Activated T-cell treated with anti-CD3 and anti-CD28 coated beads for 1 hour (primary cell): ENCODE data around the gene FBF1.

Experiments
- DNase-seq: peaks from one replicate; pipeline ENCODE4 v3.0.0-alpha.2; 2020; ENCODE audit warnings: low read depth

Gene FBF1

DNA sequence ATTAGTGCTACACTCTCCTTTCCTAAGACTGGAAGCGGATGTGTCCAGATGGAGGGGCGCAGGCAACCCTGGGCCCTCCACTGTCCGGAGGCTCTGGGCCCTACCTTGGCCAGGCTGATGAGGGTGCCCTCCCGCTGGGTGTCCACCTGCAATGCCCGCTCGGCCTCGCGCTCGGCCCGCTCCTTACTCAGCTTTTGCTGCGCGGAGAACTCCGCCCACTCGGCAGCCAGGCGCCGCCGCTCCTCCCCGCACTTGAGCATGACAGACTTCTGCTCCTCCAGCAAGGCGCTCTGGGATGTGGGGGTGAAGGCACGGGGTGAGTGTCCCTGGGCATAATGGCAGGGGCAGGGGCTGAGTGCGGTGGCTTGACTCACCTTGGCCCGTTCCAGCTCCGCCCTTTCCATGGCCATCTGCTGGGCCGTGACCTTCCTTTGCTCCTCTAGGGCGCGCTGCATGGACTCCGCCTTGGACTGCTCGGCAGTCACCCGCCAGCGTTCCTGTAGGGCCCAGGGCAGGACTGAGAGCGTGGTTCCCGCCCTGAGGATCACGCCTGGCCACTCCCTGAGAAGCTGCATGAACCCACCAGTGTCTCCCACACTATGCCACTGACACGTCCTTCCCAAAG lies 26.1 kb downstream of the FBF1 start:
- DNase-seq: no peak

DNA sequence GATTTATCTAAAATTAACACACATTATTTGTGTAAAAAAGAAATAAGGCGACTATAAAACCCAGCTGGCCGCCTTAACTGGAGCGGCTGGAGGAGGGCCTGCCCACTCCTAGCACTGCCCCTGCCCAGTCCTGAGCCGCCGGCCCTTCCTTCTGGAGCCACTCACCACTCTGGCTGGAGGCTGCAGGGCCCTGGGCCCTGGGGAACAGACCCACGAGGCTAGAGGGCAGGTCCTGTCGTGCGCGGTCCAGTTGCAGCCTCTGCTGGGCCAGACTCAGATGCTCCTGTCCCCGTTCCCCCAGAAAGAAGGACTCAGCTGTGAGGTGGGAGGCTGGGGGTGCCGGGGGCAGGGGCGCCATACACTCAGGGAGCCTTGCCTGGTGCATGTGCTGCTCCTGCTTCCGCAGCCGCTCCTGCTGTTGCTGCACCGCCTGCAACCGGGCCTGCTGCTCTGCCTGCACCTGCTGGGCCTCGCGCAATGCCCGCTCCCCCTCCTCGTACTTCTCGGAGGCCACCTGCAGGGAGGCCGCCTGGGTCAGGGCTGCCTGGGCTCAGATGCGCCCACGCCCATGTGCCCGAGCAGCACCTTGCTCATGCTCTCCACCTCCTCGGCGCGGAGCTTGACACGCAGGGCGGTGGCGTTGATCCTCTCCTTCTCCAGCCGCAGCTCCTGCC lies 27.2 kb downstream of the FBF1 start:
- DNase-seq: no peak

DNA sequence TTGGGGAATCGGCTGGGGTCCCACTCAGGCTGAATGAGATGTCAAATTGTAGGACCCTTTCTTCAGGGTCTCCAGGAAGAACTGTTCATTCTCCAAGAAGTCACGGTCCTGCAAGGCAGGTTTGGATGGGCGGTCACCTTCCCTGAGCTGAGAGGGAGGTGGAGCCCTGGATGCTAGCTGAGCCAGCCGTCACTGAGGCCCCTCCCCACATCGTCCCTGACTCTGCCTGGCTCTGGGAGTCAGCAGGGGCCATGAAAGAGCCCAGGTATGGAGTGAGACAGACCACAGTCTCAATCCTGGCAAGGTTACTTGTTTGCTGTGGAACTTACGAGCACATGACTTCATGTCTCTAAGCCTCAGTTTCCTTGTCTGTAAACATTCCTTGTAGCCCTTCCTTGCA lies 30.1 kb downstream of the FBF1 start:
- DNase-seq: no peak

DNA sequence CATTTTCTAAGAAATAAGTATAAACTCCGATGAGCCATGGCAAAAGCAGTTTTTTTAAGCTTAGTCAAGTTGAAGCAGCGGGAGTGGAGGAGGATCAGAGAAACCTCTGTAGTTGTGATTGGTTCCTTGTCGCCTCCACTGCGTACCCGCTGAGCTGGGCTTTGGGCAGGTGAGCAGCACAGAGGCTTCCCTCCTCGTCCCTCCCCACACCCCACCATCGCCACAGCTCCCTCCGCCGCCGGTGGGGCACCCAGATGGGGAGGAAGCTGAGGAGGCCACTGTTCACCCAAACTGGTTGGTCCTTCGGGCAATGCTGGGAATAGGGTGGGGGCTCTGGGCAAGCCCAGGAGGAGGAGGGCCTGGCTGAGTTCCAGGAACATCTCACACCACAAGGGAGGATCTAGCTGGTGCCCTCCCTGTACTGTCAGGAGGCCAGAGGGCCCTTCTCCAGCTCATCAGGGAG lies 31.0 kb downstream of the FBF1 start:
- no peak for DNase-seq

DNA sequence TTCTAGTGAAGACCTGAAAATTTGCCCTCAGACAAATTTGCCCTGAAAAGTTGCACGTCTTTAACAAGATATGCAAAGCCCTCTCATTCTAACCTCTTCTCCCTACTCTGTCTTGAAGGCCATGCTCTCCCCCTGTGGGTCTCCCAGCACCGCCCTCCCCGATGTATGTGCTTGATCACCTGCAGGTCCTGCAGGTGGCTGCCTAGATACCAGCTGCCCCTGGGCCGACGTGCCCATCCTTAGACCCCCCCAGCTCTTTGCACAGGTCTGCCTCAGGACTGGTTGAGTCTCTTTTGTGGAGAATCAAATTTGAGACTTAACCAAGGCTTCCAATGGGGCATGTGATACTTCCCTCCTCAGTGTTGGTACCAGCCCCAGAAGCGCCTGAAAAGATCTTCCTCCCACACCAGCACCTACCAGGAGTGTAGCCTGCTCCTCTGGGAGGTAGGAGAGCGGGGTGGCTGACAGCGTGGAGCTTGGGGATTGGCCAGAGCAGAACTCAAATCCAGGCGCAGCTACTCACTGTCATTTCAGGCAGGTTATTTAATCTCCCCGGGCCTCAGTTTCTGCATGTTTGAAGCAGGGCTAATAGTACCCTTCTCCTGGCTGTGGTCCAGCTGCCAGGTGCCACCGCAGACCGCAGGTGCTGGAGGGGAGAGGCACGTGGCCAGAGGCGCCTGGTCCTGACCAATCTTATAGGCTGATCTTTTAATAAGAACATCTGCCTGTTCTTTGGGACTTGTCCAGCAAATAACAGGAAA lies 31.6 kb downstream of the FBF1 start:
- DNase-seq: no peak

DNA sequence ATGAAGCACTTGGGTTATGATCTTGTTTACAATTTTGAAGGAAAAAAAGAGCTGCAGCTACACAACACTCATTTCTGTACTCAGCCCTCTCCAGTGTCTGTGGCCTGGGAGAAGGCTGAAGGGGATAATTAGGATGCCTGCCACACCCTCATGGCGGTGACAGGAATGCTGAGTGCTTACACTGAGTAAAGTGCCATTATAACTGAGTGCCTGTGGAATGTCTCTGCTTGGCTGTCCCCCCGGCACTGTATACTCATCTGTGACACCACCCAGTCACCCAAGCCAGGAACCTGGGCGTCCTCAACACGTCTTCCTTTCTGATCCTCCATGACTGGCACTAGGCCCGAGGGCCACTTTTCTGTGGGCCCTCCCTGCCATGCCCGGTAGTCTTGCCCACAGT lies 32.6 kb downstream of the FBF1 start:
- no peak for DNase-seq

DNA sequence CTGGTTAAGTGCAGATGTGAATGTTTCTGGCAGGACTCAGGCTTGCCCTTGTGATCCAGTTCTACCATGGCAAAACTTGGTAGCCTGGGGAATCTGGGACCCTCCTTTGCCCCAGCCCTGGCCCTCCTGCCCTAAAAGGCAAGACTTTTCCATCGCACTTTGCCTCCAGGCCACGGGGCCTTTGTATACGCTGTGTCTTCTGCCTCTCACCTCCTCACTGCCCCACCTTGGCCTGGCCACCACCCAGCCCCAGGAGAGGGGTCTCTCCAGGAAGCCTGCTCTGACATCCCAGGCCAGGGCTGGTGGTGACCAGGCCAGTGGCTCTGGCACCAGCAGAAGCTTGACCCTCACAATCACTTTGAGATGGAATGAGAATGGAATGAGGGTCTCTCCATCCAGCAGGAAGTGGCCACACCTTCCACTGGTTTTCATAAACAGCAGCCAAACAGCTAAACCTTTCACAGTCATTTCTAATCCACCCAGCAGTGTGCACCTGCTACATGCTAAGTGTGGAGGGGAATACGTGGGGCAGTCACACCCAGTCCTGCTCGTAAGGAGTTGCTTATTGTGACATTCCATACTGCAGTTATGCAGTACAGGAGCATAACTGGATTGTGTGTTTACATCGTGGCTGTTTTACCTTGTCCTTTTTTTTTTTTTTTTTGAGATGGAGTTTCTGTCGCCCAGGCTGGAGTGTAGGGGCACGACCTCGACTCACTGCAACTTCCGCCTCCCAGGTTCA lies 34.5 kb downstream of the FBF1 start:
- no peak for DNase-seq

DNA sequence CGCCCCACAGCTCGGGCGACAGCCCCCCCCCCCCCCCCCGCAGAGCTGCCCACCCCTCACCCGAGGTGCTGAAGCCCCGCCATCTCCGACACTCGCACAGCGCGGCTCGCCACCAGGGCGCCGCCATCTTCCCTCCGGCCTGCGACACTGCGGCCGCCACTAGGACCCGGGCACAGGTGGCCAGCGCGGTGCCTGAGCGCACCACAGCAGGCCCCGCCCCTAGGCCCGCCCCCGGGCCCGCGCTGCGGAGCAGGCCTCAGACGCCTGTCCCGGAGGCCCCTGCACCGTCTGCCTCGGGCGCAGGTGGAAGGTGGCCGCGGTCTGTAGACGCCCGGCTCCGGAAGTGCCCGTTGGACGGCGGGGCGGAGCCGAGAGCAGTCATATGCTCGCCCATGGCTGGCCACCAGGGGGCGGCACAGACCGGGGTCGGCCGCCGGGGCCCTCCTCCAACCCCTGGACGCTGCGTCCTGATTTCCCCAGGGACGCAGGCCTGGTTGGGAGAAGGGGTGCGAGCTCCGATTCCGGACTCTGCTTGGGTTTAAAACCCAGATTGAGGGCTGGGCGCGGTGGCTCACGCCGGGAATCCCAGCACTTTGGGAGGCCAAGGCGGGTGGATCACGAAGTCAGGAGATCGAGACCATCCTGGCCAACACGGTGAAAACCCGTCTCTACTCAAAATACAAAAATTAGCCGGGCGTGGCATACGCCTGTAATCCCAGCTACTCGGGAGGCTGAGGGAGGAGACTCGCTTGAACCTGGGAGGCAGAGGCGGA lies 35.9 kb downstream of the FBF1 start, which contains the start of gene MRPL38:
Gene MRPL38, minus strand, starts transcription at position 136 of the 773 bp plus-strand sequence. Its CDS starts 9 bp downstream, at position 127.
- DNase-seq: peak; percentile 85

DNA sequence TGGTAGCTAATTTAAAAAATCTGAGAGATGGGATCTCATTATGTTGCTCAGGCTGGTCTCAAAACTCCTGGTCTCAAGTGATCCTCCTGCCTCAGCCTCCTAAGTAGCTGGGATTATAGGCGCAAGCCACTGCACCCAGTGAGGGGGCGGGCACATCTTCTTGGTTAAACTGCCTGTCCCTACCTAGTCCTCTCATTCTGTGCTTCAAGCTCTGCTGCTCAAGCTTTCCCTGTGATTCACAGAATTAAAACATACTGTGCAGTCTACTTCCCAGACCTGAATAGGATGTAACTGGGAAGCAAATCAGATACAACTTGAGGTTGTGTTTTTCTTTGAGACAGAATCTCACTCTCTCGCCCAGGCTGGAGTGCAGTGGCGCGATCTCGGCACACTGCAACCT lies 38.4 kb downstream of the FBF1 start:
- no peak for DNase-seq

DNA sequence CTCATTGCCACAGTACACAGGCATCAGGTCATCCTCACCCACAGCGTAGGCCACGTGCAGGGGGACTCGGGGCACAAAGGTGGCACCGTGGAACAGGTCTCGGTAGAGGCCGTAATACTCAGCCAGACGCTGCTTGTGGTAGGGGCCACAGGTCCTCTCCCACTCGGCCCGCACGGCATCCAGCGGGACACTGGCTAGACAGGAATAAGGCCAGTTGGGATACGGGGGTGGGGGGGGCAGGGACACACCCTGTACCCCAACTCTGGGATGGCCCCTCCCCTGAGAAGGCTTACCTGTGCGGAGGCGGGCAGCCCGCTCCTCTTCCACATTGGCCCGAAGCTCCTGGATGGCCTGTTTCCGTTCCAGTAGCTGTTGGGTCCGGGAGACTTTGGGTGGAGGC lies 39.1 kb downstream of the FBF1 start:
- no peak for DNase-seq

DNA sequence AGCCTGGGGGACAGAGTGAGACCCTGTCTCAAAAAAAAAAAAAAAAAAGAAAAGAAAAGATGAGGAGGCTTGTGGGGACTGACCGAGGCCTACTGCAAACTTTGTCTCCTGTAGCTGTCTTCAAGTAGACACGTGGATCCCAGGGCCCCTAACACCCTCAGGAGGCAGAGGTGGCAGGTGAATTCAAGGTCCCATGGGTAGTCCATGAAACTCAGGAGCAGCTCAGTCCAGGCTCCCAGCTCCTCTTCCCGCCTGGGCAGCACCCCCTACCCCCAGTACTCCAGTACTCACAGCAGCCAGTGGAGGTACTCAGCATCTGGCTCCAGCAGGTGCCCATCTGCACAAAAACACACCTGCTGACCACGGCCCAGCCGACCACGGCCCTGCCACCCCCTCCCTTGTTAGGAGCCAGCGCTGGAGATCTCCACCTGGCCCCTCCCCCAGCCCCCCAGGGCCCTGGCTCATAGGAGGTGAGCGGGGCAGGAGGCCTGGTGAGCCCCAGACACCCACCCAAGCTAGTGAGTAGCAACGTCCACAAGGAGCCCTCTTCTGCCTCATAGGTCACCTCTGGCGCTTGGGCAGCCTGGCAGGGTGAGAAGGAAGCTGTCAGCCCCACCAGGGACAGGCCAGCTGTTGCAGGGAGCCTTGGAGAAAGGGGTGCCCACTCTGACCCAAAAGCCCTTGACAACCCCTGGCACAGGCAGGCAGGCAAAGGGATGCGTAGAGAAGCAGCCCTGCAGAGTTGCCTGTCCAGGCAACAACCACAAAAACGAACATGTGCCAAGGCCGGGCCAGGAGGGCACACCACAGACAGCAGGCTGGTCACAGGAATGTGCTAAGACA lies 39.9 kb downstream of the FBF1 start:
- DNase-seq: no peak

DNA sequence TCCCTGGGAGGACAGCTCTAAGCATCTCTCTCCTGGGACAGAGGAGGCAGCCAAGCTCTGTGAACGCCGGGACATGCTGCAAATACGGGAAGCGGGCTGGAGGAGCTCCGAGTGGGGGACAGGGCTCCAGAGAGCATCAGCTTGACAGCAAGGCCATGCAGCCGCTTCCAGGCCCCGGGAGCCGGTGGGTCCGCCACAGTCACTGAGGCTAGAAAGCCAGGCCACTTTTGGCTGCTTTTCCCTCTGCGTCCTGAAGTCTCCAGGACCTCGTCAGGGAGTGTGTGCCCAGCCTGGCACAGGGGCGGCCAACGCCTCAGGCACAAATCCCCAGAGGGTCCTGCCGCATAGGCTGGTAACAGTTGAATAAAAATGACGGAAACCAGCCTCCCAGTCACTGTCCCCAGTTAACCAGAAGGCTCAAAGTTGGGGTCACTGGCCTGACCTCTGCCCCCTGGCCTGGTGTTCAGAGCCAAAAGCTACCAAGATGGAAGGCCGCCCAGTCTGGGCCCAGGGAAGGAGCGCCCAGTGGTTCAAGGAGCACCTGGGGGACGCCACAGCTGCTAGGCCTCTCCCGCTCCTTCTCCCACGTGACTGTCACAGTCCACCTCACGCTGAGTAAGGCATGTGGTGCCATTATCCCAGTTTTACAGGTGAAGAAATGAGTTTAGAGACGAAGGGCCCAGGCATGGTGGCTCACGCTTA lies 40.9 kb downstream of the FBF1 start:
- DNase-seq: no peak

DNA sequence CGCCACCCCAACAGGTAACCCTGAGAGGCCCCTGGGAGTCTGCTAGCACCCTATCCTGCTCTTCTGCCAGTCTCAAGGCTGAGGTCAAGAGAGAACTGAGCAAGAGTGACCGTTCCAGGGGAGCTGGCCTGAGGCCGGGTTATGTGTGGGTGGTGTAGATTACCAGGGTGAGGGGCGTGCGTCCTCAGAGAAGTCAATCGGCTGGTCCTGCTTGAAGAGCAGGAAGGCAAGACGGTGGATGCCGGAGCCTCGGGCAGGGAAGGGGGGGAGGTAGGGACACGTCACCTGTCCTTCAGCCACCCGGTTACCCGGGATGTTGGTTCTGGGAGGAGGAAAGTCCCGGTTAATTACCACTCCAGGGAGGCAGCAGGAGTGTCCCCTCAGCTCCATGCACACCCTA lies 41.5 kb downstream of the FBF1 start:
- DNase-seq: no peak

DNA sequence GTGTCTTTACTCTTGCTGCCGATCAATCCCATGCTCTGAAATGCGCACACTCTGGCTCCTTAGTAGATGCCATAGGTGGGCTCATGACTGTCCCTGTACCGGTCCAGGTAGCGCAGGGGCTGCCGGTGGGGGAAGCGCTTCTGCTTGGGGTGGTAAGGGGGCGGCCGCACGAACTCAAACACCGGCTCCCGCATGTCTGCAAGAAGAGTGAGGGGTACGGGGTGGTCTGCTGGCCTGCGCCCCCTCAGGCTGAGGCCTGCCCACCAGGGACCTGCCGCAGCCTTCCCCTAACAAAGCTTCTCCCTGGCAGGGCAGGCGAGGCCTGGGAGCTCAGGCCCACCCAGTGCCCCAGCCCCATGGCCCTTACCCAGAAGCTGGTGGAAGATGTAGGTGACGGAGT lies 42.1 kb downstream of the FBF1 start:
- no peak for DNase-seq

DNA sequence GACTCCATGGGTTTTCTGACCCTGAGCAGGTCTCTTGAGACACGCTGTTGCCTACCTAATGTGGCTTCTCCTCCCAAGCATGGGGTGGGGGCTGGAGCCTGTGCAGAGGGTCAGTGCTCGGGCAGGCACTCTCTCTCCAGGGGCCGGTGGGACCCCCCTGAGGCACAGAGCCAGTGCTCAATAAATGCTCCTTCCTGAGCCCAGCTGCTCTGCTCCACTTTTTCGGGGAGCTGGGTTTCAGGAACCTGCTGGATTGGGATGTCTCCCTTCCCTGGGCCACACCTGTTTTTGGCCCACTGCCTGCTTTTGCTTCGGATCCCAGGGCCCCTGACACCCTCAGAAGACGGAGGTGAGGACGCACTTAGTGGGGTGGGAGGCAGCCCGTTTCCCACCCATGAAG lies 42.8 kb downstream of the FBF1 start:
- no peak for DNase-seq

DNA sequence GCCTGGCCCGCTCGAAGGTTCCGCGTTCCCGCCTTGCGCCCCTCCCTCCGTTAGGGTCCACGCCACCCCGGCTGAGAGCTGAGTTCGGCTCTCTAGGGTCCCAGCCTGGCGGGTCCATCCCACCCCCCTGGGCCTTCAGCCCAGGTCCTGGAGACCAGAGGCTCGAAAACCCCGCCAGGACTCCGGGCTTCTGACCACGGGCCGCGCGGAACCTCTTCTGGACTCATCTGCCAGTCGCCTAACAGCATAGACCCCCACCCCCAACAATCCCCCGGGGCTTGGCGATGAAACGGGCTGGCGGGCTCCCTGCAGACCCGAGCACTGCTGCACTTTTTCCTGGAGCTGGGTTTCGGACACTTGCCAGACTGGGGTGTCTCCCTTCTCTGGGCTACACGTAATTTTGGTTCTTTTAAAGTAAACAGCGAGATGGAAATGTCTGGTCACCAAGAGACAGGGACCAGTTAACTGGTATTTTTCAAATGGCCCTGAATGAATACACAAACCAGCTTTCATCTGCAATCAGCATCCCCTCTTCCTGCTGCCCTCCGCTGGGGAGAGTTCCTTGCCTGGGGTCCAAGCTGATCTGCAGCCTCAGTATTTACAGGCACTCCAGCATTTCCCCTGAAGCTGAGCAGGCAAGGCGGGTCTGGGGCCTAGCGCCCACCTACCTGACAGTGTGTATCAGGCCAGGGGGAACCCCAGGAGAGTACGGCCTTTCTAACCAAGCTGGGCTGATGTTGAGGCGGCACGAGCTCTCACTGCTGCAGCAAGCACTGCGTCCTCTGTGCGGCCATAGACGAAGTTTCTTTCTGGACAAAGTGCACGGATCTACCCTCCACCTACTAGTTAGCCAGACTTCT lies 43.5 kb downstream of the FBF1 start:
- DNase-seq: no peak

DNA sequence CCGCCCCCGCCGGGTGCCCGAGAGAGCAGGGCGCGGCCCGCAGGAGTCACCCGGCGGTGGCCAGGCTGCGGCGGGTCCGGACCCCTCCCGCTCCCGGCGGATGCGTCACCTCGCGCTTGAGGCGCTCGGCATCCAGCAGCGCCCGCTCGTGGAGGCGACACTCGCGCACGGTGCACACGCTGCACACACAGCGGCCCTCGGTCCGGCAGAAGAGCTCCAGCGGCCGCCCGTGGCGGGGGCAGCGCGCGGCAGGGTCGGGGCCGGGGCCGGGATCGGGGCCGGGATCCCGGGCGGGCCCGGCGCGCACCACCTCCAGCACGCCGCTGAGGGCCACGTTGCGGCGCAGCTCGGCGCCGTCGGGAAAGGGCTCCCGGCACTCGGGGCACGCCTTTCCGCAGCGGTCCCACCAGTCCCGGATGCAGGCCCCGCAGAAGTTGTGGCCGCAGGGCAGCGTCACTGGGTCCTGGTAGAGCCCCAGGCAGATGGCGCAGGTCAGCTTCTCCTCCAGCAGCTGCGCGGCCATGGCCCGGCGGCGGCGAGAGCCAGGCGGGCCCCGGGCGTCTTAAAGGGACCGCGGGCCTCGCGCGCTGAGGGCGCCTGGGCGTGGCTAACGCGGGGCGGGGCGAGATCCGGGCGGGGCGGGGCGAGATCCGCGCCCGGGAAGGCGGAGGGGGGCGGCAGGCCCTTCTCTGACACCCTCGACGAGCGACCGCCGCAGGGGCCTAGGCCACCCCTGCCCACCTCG lies 44.3 kb downstream of the FBF1 start, which contains the start of gene TRIM65:
Gene TRIM65, minus strand, starts transcription at position 537 of the 745 bp plus-strand sequence. Its CDS starts 14 bp downstream, at position 523.
- peak; percentile 66 for DNase-seq
